RWPE2 (cell line): Measurements from ENCODE around the gene TARDBP.

ENCODE experiments used
- ATAC-seq: fragments of 200-7000 bp; cut with Tn5 transposase; 3 replicates; pipeline ENCODE4 v1.9.1; 2021; ENCODE audit warnings: low read depth
- DNase-seq: peaks from one replicate; pipeline ENCODE4 v3.0.0-alpha.2; 2020; ENCODE audit warnings: low spot score
- H3K27ac ChIP-seq: fragments of 450-650 bp; 2 replicates; pipeline ENCODE4 v1.5.1; 2017; ENCODE audit warnings: mild to moderate bottlenecking; ENCODE audit not compliant: poor library complexity, severe bottlenecking
- H3K27me3 ChIP-seq: fragments of 250-450 bp; sonication (Bioruptor Pico); 2 replicates; pipeline ENCODE4 v1.5.1; 2021; ENCODE audit warnings: mild to moderate bottlenecking, moderate library complexity; ENCODE audit not compliant: insufficient read depth, poor library complexity, severe bottlenecking
- H3K36me3 ChIP-seq: fragments of 250-450 bp; sonication (Bioruptor Pico); 2 replicates; pipeline ENCODE4 v1.5.1; 2020; ENCODE audit warnings: low read depth, mild to moderate bottlenecking, moderate library complexity
- H3K4me1 ChIP-seq: fragments of 250-450 bp; sonication (Bioruptor Pico); 2 replicates; pipeline ENCODE4 v1.5.1; 2021; ENCODE audit warnings: mild to moderate bottlenecking, moderate library complexity; ENCODE audit not compliant: insufficient read depth, poor library complexity, severe bottlenecking
- H3K4me3 ChIP-seq: fragments of 250-450 bp; sonication (Bioruptor Pico); 2 replicates; pipeline ENCODE4 v1.5.1; 2021; ENCODE audit warnings: mild to moderate bottlenecking, moderate library complexity; ENCODE audit not compliant: severe bottlenecking
- H3K9me3 ChIP-seq: fragments of 250-450 bp; sonication (Bioruptor Pico); 2 replicates; pipeline ENCODE4 v1.5.1; 2021; ENCODE audit warnings: mild to moderate bottlenecking, moderate library complexity; ENCODE audit not compliant: severe bottlenecking
- CTCF ChIP-seq: fragments of 450-650 bp; IDR thresholded peaks from one replicate; pipeline ENCODE4 v1.5.1; 2017; ENCODE audit warnings: mild to moderate bottlenecking, moderate library complexity; ENCODE audit not compliant: poor library complexity, severe bottlenecking

The TARDBP gene

GRCh38 chr1:10969267-10969970 is 43.0 kb upstream of the TARDBP start:
- Histone ChIP-seq H3K27ac (no peak overlapping the region), H3K27me3 (no peaks in the 10 kb centered on the region), H3K9me3 (no peaks in the 10 kb centered on the region), H3K4me1 (no peaks in the 10 kb centered on the region), H3K36me3 (no peaks in the 10 kb centered on the region), H3K4me3 (no peak overlapping the region)
- ATAC-seq (no peak), DNase-seq (no peak)
- no peak for TF ChIP-seq CTCF

GRCh38 chr1:10969971-10970332 is 42.5 kb upstream of the TARDBP start:
- H3K4me1 ChIP-seq, result no peaks in the 10 kb centered on the region
- no peak overlapping the region for H3K4me3 ChIP-seq
- ATAC-seq (no peak), DNase-seq (no peak)
- H3K27me3 ChIP-seq, result no peaks in the 10 kb centered on the region
- H3K9me3 ChIP-seq, result no peaks in the 10 kb centered on the region
- H3K36me3 ChIP-seq, result no peaks in the 10 kb centered on the region
- H3K27ac ChIP-seq, result no peak overlapping the region
- TF ChIP-seq CTCF, result no peak

GRCh38 chr1:10973552-10973951 is 38.9 kb upstream of the TARDBP start:
- Histone ChIP-seq H3K27ac (no peak overlapping the region), H3K9me3 (no peaks in the 10 kb centered on the region), H3K4me1 (peaks cover 5% of the 10 kb centered on the region), H3K27me3 (no peaks in the 10 kb centered on the region), H3K4me3 (no peak overlapping the region), H3K36me3 (no peaks in the 10 kb centered on the region)
- TF ChIP-seq CTCF, result no peak
- ATAC-seq (no peak), DNase-seq (no peak)

GRCh38 chr1:10973956-10974881 is 38.2 kb upstream of the TARDBP start:
- Histone ChIP-seq H3K27me3 (no peaks in the 10 kb centered on the region), H3K4me1 (peaks cover 5% of the 10 kb centered on the region), H3K36me3 (no peaks in the 10 kb centered on the region), H3K9me3 (no peaks in the 10 kb centered on the region), H3K4me3 (no peak overlapping the region), H3K27ac (no peak overlapping the region)
- TF ChIP-seq CTCF, result no peak
- DNase-seq (no peak), ATAC-seq (no peak)
